Measurements from ENCODE around the gene FANK1. TPM values are rescaled to one million over a fixed set of nuclear protein-coding genes. Genes with fewer than 3 reads are reported as not detected.

FANK1 gene
- polyA plus RNA-seq, 3 donors: 0.20 TPM; not detected in 2

GRCh38 chr10:125852487-125852886 is 43.9 kb upstream of the FANK1 start:
- no peaks in the 10 kb centered on the region for H3K27me3 ChIP-seq (ENCODE audit: control insufficient read depth in 2 of 2, insufficient read depth in 2 of 2, low read length in 2 of 2)
- no peaks in the 10 kb centered on the region for H3K9me3 ChIP-seq (replicated peaks in 1 of 2; ENCODE audit: control insufficient read depth in 1 of 2, insufficient read depth in 1 of 2, low read length in 2 of 2)
- no peak overlapping the region for H2AFZ ChIP-seq (ENCODE audit: insufficient read depth, low read depth, low read length, poor library complexity, severe bottlenecking)
- H3K27ac Mint-ChIP-seq: no peak overlapping the region
- H3K9me3 Mint-ChIP-seq: no peaks in the 10 kb centered on the region
- WGBS (ENCODE audit: insufficient coverage): 95% methylated on average over 5 of the region's 7 CpGs
- no peak for DNase-seq
- H3K79me2 ChIP-seq (ENCODE audit: insufficient read depth, low read length): no peaks in the 10 kb centered on the region
- no peak overlapping the region for H3K9ac ChIP-seq (ENCODE audit: insufficient read depth, low read length, poor library complexity, severe bottlenecking)
- no peaks in the 10 kb centered on the region for H4K20me1 ChIP-seq (ENCODE audit: insufficient read depth, low read length)
- H3K4me2 ChIP-seq (replicated peaks; ENCODE audit: extremely low read depth, low read length, poor library complexity, severe bottlenecking): no peak overlapping the region
- H3K4me1 Mint-ChIP-seq: no peaks in the 10 kb centered on the region
- H3K4me3 Mint-ChIP-seq: no peak overlapping the region
- no peak for TF ChIP-seq CTCF (IDR thresholded peaks at IDR 0.05)
- H3K4me1 ChIP-seq (ENCODE audit: control insufficient read depth in 1 of 2, insufficient read depth in 2 of 2, low read length in 2 of 2): no peaks in the 10 kb centered on the region
- no peak overlapping the region for H3K4me3 ChIP-seq (replicated peaks in 1 of 3; ENCODE audit: low read depth in 2 of 3, low read length in 3 of 3)
- no peak overlapping the region for H3K27ac ChIP-seq (ENCODE audit: low read depth in 1 of 2, low read length in 2 of 2)
- intact Hi-C loops (cut with micrococcal nuclease): no loop called here
- peaks cover 0 to 1% (median 0%) of the 10 kb centered on the region in 3 donors for H3K27me3 Mint-ChIP-seq (ENCODE audit: low read depth in 3 of 3)
- peaks cover 35 to 61% of the 10 kb centered on the region in 2 donors for H3K36me3 ChIP-seq (replicated peaks in 1 of 2; ENCODE audit: control insufficient read depth in 1 of 2, insufficient read depth in 2 of 2, low read length in 2 of 2)
- peaks cover 58 to 70% of the 10 kb centered on the region in 2 donors for H3K36me3 Mint-ChIP-seq

- H3K36me3 ChIP-seq (replicated peaks in 1 of 2; ENCODE audit: control insufficient read depth in 1 of 2, insufficient read depth in 2 of 2, low read length in 2 of 2): peaks cover 22 to 47% of the 10 kb centered on the region in 2 donors
Observed at GRCh38 chr10:125857185-125857760, 39.1 kb upstream of the FANK1 start.

More at GRCh38 chr10:125857185-125857760, 39.1 kb upstream of the FANK1 start:
- intact Hi-C loops (cut with micrococcal nuclease): no loop called here
- Histone ChIP-seq H2AFZ (ENCODE audit: insufficient read depth, low read depth, low read length, poor library complexity, severe bottlenecking) (no peak overlapping the region), H3K9ac (ENCODE audit: insufficient read depth, low read length, poor library complexity, severe bottlenecking) (no peak overlapping the region), H3K4me2 (replicated peaks; ENCODE audit: extremely low read depth, low read length, poor library complexity, severe bottlenecking) (no peak overlapping the region), H3K27me3 (ENCODE audit: control insufficient read depth in 2 of 2, insufficient read depth in 2 of 2, low read length in 2 of 2) (no peaks in the 10 kb centered on the region), H3K79me2 (ENCODE audit: insufficient read depth, low read length) (no peaks in the 10 kb centered on the region), H3K4me1 (ENCODE audit: control insufficient read depth in 1 of 2, insufficient read depth in 2 of 2, low read length in 2 of 2) (no peaks in the 10 kb centered on the region), H3K9me3 (replicated peaks in 1 of 2; ENCODE audit: control insufficient read depth in 1 of 2, insufficient read depth in 1 of 2, low read length in 2 of 2) (no peaks in the 10 kb centered on the region), H3K4me3 (replicated peaks in 1 of 3; ENCODE audit: low read depth in 2 of 3, low read length in 3 of 3) (no peak overlapping the region), H4K20me1 (ENCODE audit: insufficient read depth, low read length) (no peaks in the 10 kb centered on the region), H3K27ac (ENCODE audit: low read depth in 1 of 2, low read length in 2 of 2) (no peak overlapping the region)
- TF ChIP-seq CTCF (IDR thresholded peaks at IDR 0.05): no peak
- no peak for DNase-seq
- no peak overlapping the region for H3K27ac Mint-ChIP-seq
- H3K36me3 Mint-ChIP-seq: peaks cover 30 to 53% of the 10 kb centered on the region in 2 donors
- H3K4me1 Mint-ChIP-seq: no peaks in the 10 kb centered on the region
- H3K9me3 Mint-ChIP-seq: no peaks in the 10 kb centered on the region
- H3K4me3 Mint-ChIP-seq: no peak overlapping the region
- 94% methylated on average over 2 of the region's 2 CpGs for WGBS (ENCODE audit: insufficient coverage)
- no peaks in the 10 kb centered on the region for H3K27me3 Mint-ChIP-seq (ENCODE audit: low read depth in 3 of 3)

Measured in CD14-positive monocyte (primary cell).